GM19395 (cell line): ENCODE results near the gene VAV2.
"Not testable (repeated sequence)": the region's sequence is repeated elsewhere in the genome, so short reads cannot be mapped to it uniquely, and the experiment has no call there.

Experiments
- ATAC-seq: cut with Tn5 transposase; IDR thresholded peaks from one replicate; pipeline ENCODE4 v1.9.1; 2021; ENCODE audit warnings: mild to moderate bottlenecking, moderate library complexity; ENCODE audit not compliant: unreplicated experiment

VAV2 gene

GRCh38 chr9:133901184-133901835, 90.8 kb downstream of the VAV2 start:
- no peak for ATAC-seq

GRCh38 chr9:133897675-133898074, 94.4 kb downstream of the VAV2 start:
- ATAC-seq: no peak

- ATAC-seq: not testable (repeated sequence)
Observed at GRCh38 chr9:133896007-133896406, 96.1 kb downstream of the VAV2 start.

GRCh38 chr9:133895335-133895734, 96.8 kb downstream of the VAV2 start:
- ATAC-seq: no peak

- no peak for ATAC-seq
Observed at GRCh38 chr9:133894377-133895321, 97.5 kb downstream of the VAV2 start.

- ATAC-seq: no peak
Observed at GRCh38 chr9:133893191-133893994, 98.7 kb downstream of the VAV2 start.

- no peak for ATAC-seq
Observed at GRCh38 chr9:133892193-133892920, 99.8 kb downstream of the VAV2 start.

GRCh38 chr9:133891741-133892140, 100.4 kb downstream of the VAV2 start:
- ATAC-seq: no peak

- ATAC-seq: no peak
Observed at GRCh38 chr9:133890583-133890982, 101.5 kb downstream of the VAV2 start.

GRCh38 chr9:133889584-133890301, 102.4 kb downstream of the VAV2 start:
- ATAC-seq: no peak

GRCh38 chr9:133888809-133889491, 103.2 kb downstream of the VAV2 start:
- ATAC-seq: no peak

- ATAC-seq: no peak
Observed at GRCh38 chr9:133888048-133888808, 103.9 kb downstream of the VAV2 start.

- ATAC-seq: no peak
Observed at GRCh38 chr9:133887540-133888047, 104.5 kb downstream of the VAV2 start.

GRCh38 chr9:133886563-133887501, 105.3 kb downstream of the VAV2 start:
- ATAC-seq: no peak

GRCh38 chr9:133884907-133885744, 107.0 kb downstream of the VAV2 start:
- ATAC-seq: no peak
